PC-9 (cell line): ENCODE results near the gene NUDT9. TPM values are rescaled to one million over a fixed set of nuclear protein-coding genes. Genes with fewer than 3 reads are reported as not detected.
A peak's percentile ranks its signal among the peaks of the same experiment; 100 is the strongest.

ENCODE experiments used
- BruUV-seq: library from RNA; stranded (reverse); fragments of 400-500 nt; replicated peaks from 2 replicates; lab custom pipeline; 2021; lab: Mats Ljungman, UMichigan
- CTCF ChIA-PET: fragments of 300-600 bp; sonication (Branson Sonifier 250); formaldehyde crosslinking; loops from one replicate; lab custom pipeline; 2022; ENCODE audit warnings: antibody characterized with exemption; lab: Charles Lee
- POLR2A ChIA-PET: fragments of 300-600 bp; sonication (Branson Sonifier 250); formaldehyde crosslinking; loops from one replicate; lab custom pipeline; 2022; ENCODE audit warnings: antibody characterized with exemption; ENCODE audit not compliant: unreplicated experiment; lab: Charles Lee
- DNase-seq, 2 experiments: peaks; one replicate each; pipeline versions ENCODE4 v3.0.0 to v3.0.0-alpha.2; 2015 to 2022; ENCODE audit warnings: mixed read lengths in 1 of 2
- H2AFZ ChIP-seq: fragments of 200-600 bp; sonication (generic); 2 replicates; pipeline ENCODE4 v1.8.1; 2017; ENCODE audit warnings: antibody characterized with exemption
- H3F3A ChIP-seq: fragments of 200-600 bp; sonication (generic); 2 replicates; pipeline ENCODE4 v1.8.1; 2017; ENCODE audit warnings: antibody characterized with exemption, mild to moderate bottlenecking, low read depth; ENCODE audit not compliant: insufficient read depth
- H3K27ac ChIP-seq: fragments of 200-600 bp; sonication (generic); 2 replicates; pipeline ENCODE4 v1.6.1; 2016; ENCODE audit warnings: mixed run types
- H3K27me3 ChIP-seq: fragments of 200-600 bp; sonication (generic); 2 replicates; pipeline ENCODE4 v1.6.1; 2016; ENCODE audit warnings: low read depth, mixed run types; ENCODE audit not compliant: insufficient read depth
- H3K36me3 ChIP-seq: fragments of 200-600 bp; sonication (generic); 2 replicates; pipeline ENCODE4 v1.6.1; 2016; ENCODE audit warnings: low read depth, mixed run types
- H3K4me1 ChIP-seq: fragments of 200-600 bp; sonication (generic); replicated peaks from 2 replicates; pipeline ENCODE4 v1.6.1; 2016; ENCODE audit warnings: mixed run types; ENCODE audit not compliant: insufficient read depth
- H3K4me2 ChIP-seq: fragments of 200-600 bp; sonication (generic); 2 replicates; pipeline ENCODE4 v1.6.1; 2017; ENCODE audit warnings: mixed run types
- H3K4me3 ChIP-seq: fragments of 200-600 bp; sonication (generic); 2 replicates; pipeline ENCODE4 v1.6.1; 2016; ENCODE audit warnings: mixed run types
- H3K79me2 ChIP-seq: fragments of 200-600 bp; sonication (generic); 2 replicates; pipeline ENCODE4 v1.6.1; 2017; ENCODE audit warnings: low read depth, mixed run types
- H3K9me2 ChIP-seq: fragments of 200-600 bp; sonication (generic); 2 replicates; pipeline ENCODE4 v1.8.1; 2017; ENCODE audit warnings: mild to moderate bottlenecking; ENCODE audit not compliant: insufficient read depth
- H3K9me3 ChIP-seq: fragments of 200-600 bp; sonication (generic); 2 replicates; pipeline ENCODE4 v1.8.1; 2016; ENCODE audit warnings: low read depth; ENCODE audit not compliant: insufficient read depth
- H4K20me1 ChIP-seq: fragments of 200-600 bp; sonication (generic); 2 replicates; pipeline ENCODE4 v1.8.1; 2017; ENCODE audit not compliant: insufficient read depth
- EZH2 ChIP-seq: fragments of 200-600 bp; sonication (generic); IDR thresholded peaks from 2 replicates; pipeline ENCODE4 v1.8.0; 2017; ENCODE audit warnings: antibody characterized with exemption, low read depth
- intact Hi-C: fragments of 100-400 bp; cut with micrococcal nuclease; formaldehyde crosslinking; loops from one replicate; pipeline ENCODE4 v1.10.0; 2022; ENCODE audit not compliant: unreplicated experiment
- total RNA-seq: library from RNA; stranded (reverse); gene quantifications from 2 replicates; pipeline ENCODE4 v1.2.3, GENCODE V29; 2021
- TF ChIP-seq, protein P1 (sequence below): fragments of 200-600 bp; sonication (generic); conservative IDR thresholded peaks from 2 replicates; pipeline ENCODE4 v1.6.1; 2017; ENCODE audit warnings: mixed run types, antibody characterized with exemption, mild to moderate bottlenecking, moderate library complexity

Gene NUDT9
- total RNA-seq, 1 experiment from 2014 or later = 14.7 TPM

DNA sequence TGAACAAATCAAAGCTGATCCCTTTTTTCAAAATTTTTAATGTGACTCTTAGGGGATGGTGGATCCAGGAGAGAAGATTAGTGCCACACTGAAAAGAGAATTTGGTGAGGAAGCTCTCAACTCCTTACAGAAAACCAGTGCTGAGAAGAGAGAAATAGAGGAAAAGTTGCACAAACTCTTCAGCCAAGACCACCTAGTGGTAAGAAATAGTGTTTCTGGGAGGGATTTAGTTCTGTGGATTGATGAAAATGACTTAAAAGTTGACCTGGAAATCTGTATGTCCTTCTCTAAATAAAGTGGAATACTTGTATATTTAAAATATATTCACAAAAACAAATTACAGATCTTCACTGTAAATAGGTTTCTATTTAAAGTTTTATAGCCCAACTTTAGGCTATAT is 29.2 kb downstream of the NUDT9 start:
- Histone ChIP-seq H3K9me3 (no peaks in the 10 kb centered on the region), H3K27me3 (no peaks in the 10 kb centered on the region), H3K36me3 (no peaks in the 10 kb centered on the region), H4K20me1 (no peaks in the 10 kb centered on the region), H3K9me2 (no peaks in the 10 kb centered on the region), H3K79me2 (no peaks in the 10 kb centered on the region), H3K4me3 (no peak overlapping the region), H3K4me2 (no peak overlapping the region), H3F3A (no peaks in the 10 kb centered on the region), H3K27ac (no peak overlapping the region), H3K4me1 (no peaks in the 10 kb centered on the region), H2AFZ (no peak overlapping the region)
- BruUV-seq = no TSS peak
- intact Hi-C loops = no loop called here
- no peak for TF ChIP-seq EZH2
- TF ChIP-seq, protein P1, sequence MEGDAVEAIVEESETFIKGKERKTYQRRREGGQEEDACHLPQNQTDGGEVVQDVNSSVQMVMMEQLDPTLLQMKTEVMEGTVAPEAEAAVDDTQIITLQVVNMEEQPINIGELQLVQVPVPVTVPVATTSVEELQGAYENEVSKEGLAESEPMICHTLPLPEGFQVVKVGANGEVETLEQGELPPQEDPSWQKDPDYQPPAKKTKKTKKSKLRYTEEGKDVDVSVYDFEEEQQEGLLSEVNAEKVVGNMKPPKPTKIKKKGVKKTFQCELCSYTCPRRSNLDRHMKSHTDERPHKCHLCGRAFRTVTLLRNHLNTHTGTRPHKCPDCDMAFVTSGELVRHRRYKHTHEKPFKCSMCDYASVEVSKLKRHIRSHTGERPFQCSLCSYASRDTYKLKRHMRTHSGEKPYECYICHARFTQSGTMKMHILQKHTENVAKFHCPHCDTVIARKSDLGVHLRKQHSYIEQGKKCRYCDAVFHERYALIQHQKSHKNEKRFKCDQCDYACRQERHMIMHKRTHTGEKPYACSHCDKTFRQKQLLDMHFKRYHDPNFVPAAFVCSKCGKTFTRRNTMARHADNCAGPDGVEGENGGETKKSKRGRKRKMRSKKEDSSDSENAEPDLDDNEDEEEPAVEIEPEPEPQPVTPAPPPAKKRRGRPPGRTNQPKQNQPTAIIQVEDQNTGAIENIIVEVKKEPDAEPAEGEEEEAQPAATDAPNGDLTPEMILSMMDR = no peak
- DNase-seq = no peak
- ChIA-PET POLR2A (no interaction called here), CTCF (no interaction called here)

DNA sequence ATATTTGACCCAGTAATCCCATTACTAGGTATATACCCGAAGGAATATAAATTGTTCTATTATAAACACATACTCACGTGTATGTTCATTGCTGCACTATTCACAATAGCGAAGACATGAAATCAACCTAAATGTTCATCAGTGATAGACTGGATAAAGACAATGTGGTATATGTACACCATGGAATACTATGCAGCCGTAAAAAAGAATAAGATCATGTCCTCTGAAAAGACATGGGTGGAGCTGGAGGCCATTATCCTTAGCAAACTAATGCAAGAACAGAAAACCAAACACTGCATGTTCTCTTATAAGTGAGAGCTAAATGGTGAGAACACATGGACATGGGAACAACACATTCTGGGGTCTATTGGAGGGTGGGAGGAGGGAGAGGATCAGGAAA is 36.5 kb downstream of the NUDT9 start:
- Histone ChIP-seq H3K79me2 (no peaks in the 10 kb centered on the region), H3K9me2 (no peaks in the 10 kb centered on the region), H4K20me1 (no peaks in the 10 kb centered on the region), H2AFZ (no peak overlapping the region), H3K4me3 (no peak overlapping the region), H3K36me3 (no peaks in the 10 kb centered on the region), H3K4me1 (0 out of 2 replicates have a peak, but pooled peaks cover 3% of the 10 kb centered on the region), H3K27ac (no peak overlapping the region), H3K27me3 (no peaks in the 10 kb centered on the region), H3K4me2 (no peak overlapping the region), H3F3A (peaks cover 9% of the 10 kb centered on the region; the same call in 1 of the 2 replicates), H3K9me3 (no peaks in the 10 kb centered on the region)
- no peak for TF ChIP-seq EZH2
- TF ChIP-seq, protein P1 = no peak
- POLR2A ChIA-PET = no interaction called here
- BruUV-seq = no TSS peak
- CTCF ChIA-PET = interaction anchor here (0.5 kb wide), 1 partner anchor 34 kb away, joined by 6 read pairs; no protein-coding TSS in a partner anchor
- no peak for DNase-seq
- intact Hi-C loops = no loop called here

DNA sequence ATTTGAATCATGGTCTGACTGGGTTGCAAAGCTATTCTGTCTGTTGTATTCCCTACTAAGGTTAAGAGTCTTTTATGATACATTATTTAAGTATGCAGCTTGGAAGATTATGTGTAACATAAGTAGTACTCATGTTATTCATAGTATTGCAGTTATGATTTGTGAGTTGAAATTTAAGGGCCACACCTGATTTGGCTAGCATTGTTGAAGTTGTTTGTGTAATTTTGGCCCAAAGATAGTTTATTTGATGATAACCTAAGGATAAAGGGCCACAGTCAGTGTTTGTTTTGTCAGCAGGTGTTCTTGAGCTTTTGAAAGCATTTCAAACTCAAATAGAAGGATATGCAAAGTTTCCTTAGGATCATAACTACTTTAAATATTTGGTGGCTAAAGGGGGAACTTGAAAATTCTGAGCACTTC is 38.9 kb downstream of the NUDT9 start:
- no peaks in the 10 kb centered on the region for H4K20me1 ChIP-seq
- H3K27ac ChIP-seq = no peak overlapping the region
- ChIA-PET POLR2A (no interaction called here), CTCF (no interaction called here)
- 0 out of 2 replicates have a peak, but pooled peaks cover 3% of the 10 kb centered on the region for H3K4me1 ChIP-seq
- H3K9me2 ChIP-seq = no peaks in the 10 kb centered on the region
- no TSS peak for BruUV-seq
- intact Hi-C loops = no loop called here
- peaks cover 9% of the 10 kb centered on the region; the same call in 1 of the 2 replicates for H3F3A ChIP-seq
- H3K27me3 ChIP-seq = no peaks in the 10 kb centered on the region
- H3K4me3 ChIP-seq = no peak overlapping the region
- no peaks in the 10 kb centered on the region for H3K36me3 ChIP-seq
- H3K79me2 ChIP-seq = no peaks in the 10 kb centered on the region
- no peak overlapping the region for H3K4me2 ChIP-seq
- TF ChIP-seq, protein P1 = no peak
- no peak for TF ChIP-seq EZH2
- H3K9me3 ChIP-seq = no peaks in the 10 kb centered on the region
- no peak overlapping the region for H2AFZ ChIP-seq
- DNase-seq = peak in 1 of 2 experiments; percentile 71
